Panc1 (cell line): ENCODE results near the gene TMA7. TPM values are rescaled to one million over a fixed set of nuclear protein-coding genes. Genes with fewer than 3 reads are reported as not detected.

Source experiments
- ATAC-seq: fragments of 200-7000 bp; cut with Tn5 transposase; 2 replicates; pipeline ENCODE4 v1.9.1; 2020; ENCODE audit warnings: mild to moderate bottlenecking, moderate library complexity
- BruUV-seq: library from RNA; stranded (reverse); fragments of 400-500 nt; replicated peaks from 2 replicates; lab custom pipeline; 2021; lab: Mats Ljungman, UMichigan
- CTCF ChIA-PET: fragments of 300-600 bp; sonication (Branson Sonifier 250); formaldehyde crosslinking; loops from one replicate; lab custom pipeline; 2022; ENCODE audit warnings: antibody characterized with exemption; lab: Charles Lee
- POLR2A ChIA-PET: fragments of 300-600 bp; sonication (Branson Sonifier 250); formaldehyde crosslinking; loops from one replicate; lab custom pipeline; 2022; ENCODE audit warnings: antibody characterized with exemption; lab: Charles Lee
- DNase-seq: peaks from one replicate; pipeline ENCODE4 v3.0.0-alpha.2; 2010; ENCODE audit warnings: low read depth, low spot score
- H3K27ac ChIP-seq: 2 replicates; pipeline ENCODE4 v1.5.1; 2011; ENCODE audit warnings: mild to moderate bottlenecking, low read length, inconsistent platforms
- H3K27me3 ChIP-seq: fragments of 200-500 bp; sonication (Bioruptor generic); 2 replicates; pipeline ENCODE4 v1.6.0; 2014; ENCODE audit warnings: low read length, inconsistent platforms; ENCODE audit not compliant: control insufficient read depth, insufficient read depth
- H3K36me3 ChIP-seq: fragments of 200-500 bp; sonication (Bioruptor generic); 2 replicates; pipeline ENCODE4 v1.5.1; 2014; ENCODE audit warnings: inconsistent platforms, mild to moderate bottlenecking, low read length, moderate library complexity; ENCODE audit not compliant: control insufficient read depth, insufficient read depth
- H3K4me1 ChIP-seq: 2 replicates; pipeline ENCODE4 v1.5.1; 2011; ENCODE audit warnings: inconsistent platforms, mild to moderate bottlenecking, low read length, moderate library complexity; ENCODE audit not compliant: control insufficient read depth, insufficient read depth
- H3K4me3 ChIP-seq, 2 experiments: 2 replicates each; pipeline ENCODE4 v1.5.1; 2011 to 2012; ENCODE audit warnings: low read depth in 2 of 2, low read length in 2 of 2, mild to moderate bottlenecking in 2 of 2, inconsistent platforms in 1 of 2, moderate library complexity in 1 of 2
- H3K9me3 ChIP-seq: fragments of 200-500 bp; sonication (Bioruptor generic); 2 replicates; pipeline ENCODE4 v1.5.1; 2014; ENCODE audit warnings: low read depth, mild to moderate bottlenecking, inconsistent platforms, low read length, moderate library complexity; ENCODE audit not compliant: control insufficient read depth, insufficient read depth
- POLR2AphosphoS5 ChIP-seq: IDR thresholded peaks from 2 replicates; pipeline ENCODE4 v1.6.1; 2012; ENCODE audit warnings: mild to moderate bottlenecking, low read depth, low read length, moderate library complexity
- SIN3A ChIP-seq: IDR thresholded peaks from 2 replicates; pipeline ENCODE4 v1.6.1; 2012; ENCODE audit warnings: low read depth, mild to moderate bottlenecking, low read length, moderate library complexity, borderline replicate concordance; ENCODE audit not compliant: insufficient read depth
- TCF7L2 ChIP-seq: IDR thresholded peaks from 2 replicates; pipeline ENCODE4 v1.6.1; 2011; ENCODE audit warnings: mild to moderate bottlenecking, low read depth, low read length, inconsistent platforms
- in situ Hi-C: cut with HindIII; loops from 2 replicates; pipeline ENCODE4 v1.10.0; 2016; ENCODE audit warnings: low sequenced_read_pairs, low pct_unique_long_range_greater_than_20kb
- intact Hi-C: fragments of 100-400 bp; cut with micrococcal nuclease; formaldehyde crosslinking; loops from one replicate; pipeline ENCODE4 v1.10.0; 2022; ENCODE audit not compliant: unreplicated experiment
- total RNA-seq: library from RNA; stranded (reverse); gene quantifications from one replicate; pipeline ENCODE4 v1.2.1, GENCODE V29; 2021; ENCODE audit not compliant: unreplicated experiment
- TF ChIP-seq, protein P1 (sequence below): fragments of 450-650 bp; IDR thresholded peaks from 2 replicates; pipeline ENCODE4 v1.5.1; 2017; ENCODE audit warnings: mild to moderate bottlenecking
- TF ChIP-seq, protein P2 (sequence below), 2 experiments: IDR thresholded peaks; 2 replicates each; pipeline ENCODE4 v1.6.1; 2011 to 2012; ENCODE audit warnings: low read depth in 2 of 2, control low read depth in 1 of 2, low read length in 1 of 2, mild to moderate bottlenecking in 1 of 2, moderate library complexity in 1 of 2; ENCODE audit not compliant: insufficient read depth in 1 of 2

TMA7 gene
- total RNA-seq, 1 experiment from 2014 or later: 175 TPM

DNA sequence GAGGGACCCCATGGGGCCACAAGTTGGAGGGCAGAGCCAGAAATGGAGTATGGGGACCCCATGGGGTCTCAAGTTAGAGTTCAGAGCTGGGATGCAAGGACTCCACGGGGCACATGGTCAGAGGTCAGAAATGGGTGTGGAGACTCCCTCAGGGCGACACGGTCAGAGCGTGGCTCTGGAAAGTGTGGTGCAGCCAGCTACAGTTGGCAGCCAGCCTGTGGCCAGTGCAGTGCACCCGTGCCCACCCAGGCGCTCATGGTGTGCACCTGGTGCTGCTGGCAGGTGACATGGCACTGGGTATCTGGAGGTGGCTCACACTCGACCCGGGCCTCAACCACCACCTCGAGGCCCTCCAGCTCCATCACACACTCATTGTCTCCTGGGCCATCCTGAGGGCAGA, 21.4 kb upstream of the TMA7 start:
- H3K27ac ChIP-seq: no peak overlapping the region
- ChIA-PET POLR2A (no interaction called here), CTCF (interaction anchor here (1.5 kb wide), 1 partner anchor 18 kb away, joined by 7 read pairs; no protein-coding TSS in a partner anchor)
- TF ChIP-seq, protein P1, sequence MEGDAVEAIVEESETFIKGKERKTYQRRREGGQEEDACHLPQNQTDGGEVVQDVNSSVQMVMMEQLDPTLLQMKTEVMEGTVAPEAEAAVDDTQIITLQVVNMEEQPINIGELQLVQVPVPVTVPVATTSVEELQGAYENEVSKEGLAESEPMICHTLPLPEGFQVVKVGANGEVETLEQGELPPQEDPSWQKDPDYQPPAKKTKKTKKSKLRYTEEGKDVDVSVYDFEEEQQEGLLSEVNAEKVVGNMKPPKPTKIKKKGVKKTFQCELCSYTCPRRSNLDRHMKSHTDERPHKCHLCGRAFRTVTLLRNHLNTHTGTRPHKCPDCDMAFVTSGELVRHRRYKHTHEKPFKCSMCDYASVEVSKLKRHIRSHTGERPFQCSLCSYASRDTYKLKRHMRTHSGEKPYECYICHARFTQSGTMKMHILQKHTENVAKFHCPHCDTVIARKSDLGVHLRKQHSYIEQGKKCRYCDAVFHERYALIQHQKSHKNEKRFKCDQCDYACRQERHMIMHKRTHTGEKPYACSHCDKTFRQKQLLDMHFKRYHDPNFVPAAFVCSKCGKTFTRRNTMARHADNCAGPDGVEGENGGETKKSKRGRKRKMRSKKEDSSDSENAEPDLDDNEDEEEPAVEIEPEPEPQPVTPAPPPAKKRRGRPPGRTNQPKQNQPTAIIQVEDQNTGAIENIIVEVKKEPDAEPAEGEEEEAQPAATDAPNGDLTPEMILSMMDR: no peak
- TF ChIP-seq POLR2AphosphoS5 (no peak), SIN3A (no peak), TCF7L2 (no peak)
- TF ChIP-seq, protein P2, sequence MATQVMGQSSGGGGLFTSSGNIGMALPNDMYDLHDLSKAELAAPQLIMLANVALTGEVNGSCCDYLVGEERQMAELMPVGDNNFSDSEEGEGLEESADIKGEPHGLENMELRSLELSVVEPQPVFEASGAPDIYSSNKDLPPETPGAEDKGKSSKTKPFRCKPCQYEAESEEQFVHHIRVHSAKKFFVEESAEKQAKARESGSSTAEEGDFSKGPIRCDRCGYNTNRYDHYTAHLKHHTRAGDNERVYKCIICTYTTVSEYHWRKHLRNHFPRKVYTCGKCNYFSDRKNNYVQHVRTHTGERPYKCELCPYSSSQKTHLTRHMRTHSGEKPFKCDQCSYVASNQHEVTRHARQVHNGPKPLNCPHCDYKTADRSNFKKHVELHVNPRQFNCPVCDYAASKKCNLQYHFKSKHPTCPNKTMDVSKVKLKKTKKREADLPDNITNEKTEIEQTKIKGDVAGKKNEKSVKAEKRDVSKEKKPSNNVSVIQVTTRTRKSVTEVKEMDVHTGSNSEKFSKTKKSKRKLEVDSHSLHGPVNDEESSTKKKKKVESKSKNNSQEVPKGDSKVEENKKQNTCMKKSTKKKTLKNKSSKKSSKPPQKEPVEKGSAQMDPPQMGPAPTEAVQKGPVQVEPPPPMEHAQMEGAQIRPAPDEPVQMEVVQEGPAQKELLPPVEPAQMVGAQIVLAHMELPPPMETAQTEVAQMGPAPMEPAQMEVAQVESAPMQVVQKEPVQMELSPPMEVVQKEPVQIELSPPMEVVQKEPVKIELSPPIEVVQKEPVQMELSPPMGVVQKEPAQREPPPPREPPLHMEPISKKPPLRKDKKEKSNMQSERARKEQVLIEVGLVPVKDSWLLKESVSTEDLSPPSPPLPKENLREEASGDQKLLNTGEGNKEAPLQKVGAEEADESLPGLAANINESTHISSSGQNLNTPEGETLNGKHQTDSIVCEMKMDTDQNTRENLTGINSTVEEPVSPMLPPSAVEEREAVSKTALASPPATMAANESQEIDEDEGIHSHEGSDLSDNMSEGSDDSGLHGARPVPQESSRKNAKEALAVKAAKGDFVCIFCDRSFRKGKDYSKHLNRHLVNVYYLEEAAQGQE (IDR thresholded peaks at IDR 0.05; ENCODE audit: insufficient read depth in 1 of 2, low read depth in 2 of 2, low read length in 1 of 2): no peak
- BruUV-seq: no TSS peak
- H3K36me3 ChIP-seq: no peaks in the 10 kb centered on the region
- H3K4me1 ChIP-seq: no peaks in the 10 kb centered on the region
- in situ Hi-C loops (no loop called here), intact Hi-C loops (no loop called here)
- H3K9me3 ChIP-seq: no peaks in the 10 kb centered on the region
- DNase-seq (no peak), ATAC-seq (no peak)
- H3K4me3 ChIP-seq: no peak overlapping the region
- H3K27me3 ChIP-seq: no peaks in the 10 kb centered on the region

DNA sequence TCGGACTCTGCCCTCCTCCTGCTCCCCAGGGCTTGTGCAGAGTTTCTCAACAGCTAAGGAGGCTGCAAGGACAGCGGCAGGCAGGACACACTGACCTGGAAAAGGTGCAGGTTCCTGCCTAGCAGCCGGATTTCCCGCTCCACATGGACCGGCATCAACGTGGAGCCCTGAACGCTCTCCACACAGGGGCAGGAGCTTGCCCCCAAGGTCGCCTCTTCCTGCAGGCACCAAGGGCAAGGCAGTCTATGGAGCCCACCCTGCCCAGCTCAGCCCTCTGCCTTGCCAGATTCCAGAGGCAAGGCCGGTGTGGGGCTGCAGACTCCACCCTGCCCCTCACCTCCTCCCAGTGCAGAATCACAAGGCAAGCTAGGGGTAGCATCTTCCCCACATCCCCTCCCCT, 20.9 kb upstream of the TMA7 start:
- DNase-seq: no peak
- ChIA-PET CTCF (interaction anchor here (1.5 kb wide), 1 partner anchor 17 kb away, joined by 7 read pairs; no protein-coding TSS in a partner anchor), POLR2A (no interaction called here)
- Histone ChIP-seq H3K4me3 (no peak overlapping the region), H3K27me3 (no peaks in the 10 kb centered on the region), H3K4me1 (no peaks in the 10 kb centered on the region), H3K36me3 (no peaks in the 10 kb centered on the region), H3K27ac (no peak overlapping the region), H3K9me3 (no peaks in the 10 kb centered on the region)
- TF ChIP-seq SIN3A: no peak
- TF ChIP-seq, protein P1: no peak
- intact Hi-C loops: no loop called here
- in situ Hi-C loops: no loop called here
- no peak for ATAC-seq
- BruUV-seq: no TSS peak
